ENCODE data around the gene POP4.

DNA sequence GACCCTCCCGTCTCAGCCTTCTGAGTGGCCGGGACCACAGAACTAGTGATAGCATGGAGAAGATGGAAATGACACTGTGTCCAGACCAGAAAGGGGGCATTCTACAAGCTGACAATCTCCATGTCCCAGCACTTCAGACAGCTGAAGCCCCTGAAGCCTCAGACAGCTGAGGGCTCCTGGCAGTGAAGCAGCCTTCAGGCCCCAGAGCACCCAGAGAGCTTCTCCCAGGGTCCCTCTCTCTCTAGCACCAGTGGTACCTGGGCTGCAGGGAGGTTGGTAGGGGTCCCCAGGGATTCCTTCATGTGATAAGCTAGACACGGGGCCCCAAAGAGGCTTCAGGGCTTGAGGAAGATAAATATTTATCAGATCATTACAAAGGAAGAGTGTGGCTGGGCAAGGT, 7.6 kb upstream of the POP4 start:
- TF ChIP-seq, protein P1, sequence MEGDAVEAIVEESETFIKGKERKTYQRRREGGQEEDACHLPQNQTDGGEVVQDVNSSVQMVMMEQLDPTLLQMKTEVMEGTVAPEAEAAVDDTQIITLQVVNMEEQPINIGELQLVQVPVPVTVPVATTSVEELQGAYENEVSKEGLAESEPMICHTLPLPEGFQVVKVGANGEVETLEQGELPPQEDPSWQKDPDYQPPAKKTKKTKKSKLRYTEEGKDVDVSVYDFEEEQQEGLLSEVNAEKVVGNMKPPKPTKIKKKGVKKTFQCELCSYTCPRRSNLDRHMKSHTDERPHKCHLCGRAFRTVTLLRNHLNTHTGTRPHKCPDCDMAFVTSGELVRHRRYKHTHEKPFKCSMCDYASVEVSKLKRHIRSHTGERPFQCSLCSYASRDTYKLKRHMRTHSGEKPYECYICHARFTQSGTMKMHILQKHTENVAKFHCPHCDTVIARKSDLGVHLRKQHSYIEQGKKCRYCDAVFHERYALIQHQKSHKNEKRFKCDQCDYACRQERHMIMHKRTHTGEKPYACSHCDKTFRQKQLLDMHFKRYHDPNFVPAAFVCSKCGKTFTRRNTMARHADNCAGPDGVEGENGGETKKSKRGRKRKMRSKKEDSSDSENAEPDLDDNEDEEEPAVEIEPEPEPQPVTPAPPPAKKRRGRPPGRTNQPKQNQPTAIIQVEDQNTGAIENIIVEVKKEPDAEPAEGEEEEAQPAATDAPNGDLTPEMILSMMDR (IDR thresholded peaks at IDR 0.05; ENCODE audit: low read length): no peak
- no peak for TF ChIP-seq EZH2 (IDR thresholded peaks at IDR 0.05; ENCODE audit: borderline replicate concordance, low read length)
